DOHH2 (cell line): ENCODE measurements around the gene PHAF1.
"Not testable (repeated sequence)": the region's sequence is repeated elsewhere in the genome, so short reads cannot be mapped to it uniquely, and the experiment has no call there.

Experiments
- H3F3A ChIP-seq: fragments of 200-600 bp; sonication (generic), shearing (Covaris generic); 2 replicates; pipeline ENCODE4 v1.6.0; 2016; ENCODE audit warnings: antibody characterized with exemption, mild to moderate bottlenecking; ENCODE audit not compliant: control insufficient read depth, insufficient read depth
- H3K27ac ChIP-seq: fragments of 200-600 bp; sonication (generic); 2 replicates; pipeline ENCODE4 v1.5.1; 2014; ENCODE audit warnings: low read depth, mild to moderate bottlenecking, low read length, moderate library complexity
- H3K27me3 ChIP-seq: fragments of 200-600 bp; sonication (generic); 2 replicates; pipeline ENCODE4 v1.6.1; 2014; ENCODE audit warnings: mild to moderate bottlenecking, low read length, mixed read lengths; ENCODE audit not compliant: control insufficient read depth
- H3K36me3 ChIP-seq: fragments of 200-600 bp; sonication (generic); 2 replicates; pipeline ENCODE4 v1.6.1; 2014; ENCODE audit warnings: mild to moderate bottlenecking, low read length, moderate library complexity, mixed read lengths; ENCODE audit not compliant: control insufficient read depth
- H3K4me1 ChIP-seq: fragments of 200-600 bp; sonication (generic); 2 replicates; pipeline ENCODE4 v1.6.1; 2014; ENCODE audit warnings: mild to moderate bottlenecking, low read length, mixed read lengths; ENCODE audit not compliant: control insufficient read depth
- H3K4me2 ChIP-seq: fragments of 200-600 bp; sonication (generic); 2 replicates; pipeline ENCODE4 v1.6.0; 2014; ENCODE audit warnings: mild to moderate bottlenecking, low read length, moderate library complexity
- H3K4me3 ChIP-seq: fragments of 200-600 bp; sonication (generic); 2 replicates; pipeline ENCODE4 v1.5.1; 2014; ENCODE audit warnings: mild to moderate bottlenecking, low read length, mixed read lengths
- H3K79me2 ChIP-seq: fragments of 200-600 bp; sonication (generic); 2 replicates; pipeline ENCODE4 v1.6.1; 2014; ENCODE audit warnings: mild to moderate bottlenecking, low read length, mixed read lengths; ENCODE audit not compliant: control insufficient read depth
- H3K9me2 ChIP-seq: fragments of 200-600 bp; sonication (generic); replicated peaks from 2 replicates; pipeline ENCODE4 v1.6.1; 2014; ENCODE audit warnings: mild to moderate bottlenecking, low read length, mixed read lengths; ENCODE audit not compliant: control insufficient read depth
- H3K9me3 ChIP-seq: fragments of 200-600 bp; sonication (generic); 2 replicates; pipeline ENCODE4 v1.6.1; 2014; ENCODE audit warnings: antibody characterized with exemption, low read length, mixed read lengths; ENCODE audit not compliant: control insufficient read depth, insufficient read depth
- H4K20me1 ChIP-seq: fragments of 200-600 bp; sonication (generic); 2 replicates; pipeline ENCODE4 v1.6.0; 2014; ENCODE audit warnings: low read depth, mild to moderate bottlenecking, antibody characterized with exemption, low read length, moderate library complexity; ENCODE audit not compliant: control insufficient read depth, insufficient read depth
- EZH2phosphoT487 ChIP-seq: fragments of 200-600 bp; sonication (generic); IDR thresholded peaks from 2 replicates; pipeline ENCODE4 v1.6.1; 2017; ENCODE audit warnings: borderline replicate concordance, mild to moderate bottlenecking, antibody characterized with exemption, low read length, moderate library complexity, mixed read lengths
- TF ChIP-seq, protein P1 (sequence below): fragments of 200-600 bp; sonication (generic); IDR thresholded peaks from one replicate; pipeline ENCODE4 v1.5.1; 2014; ENCODE audit warnings: antibody characterized with exemption, mild to moderate bottlenecking, low read depth, low read length; ENCODE audit not compliant: poor library complexity, severe bottlenecking

The PHAF1 gene

GRCh38 chr16:67117716-67118115 is 8.0 kb downstream of the PHAF1 start:
- H3K4me3 ChIP-seq = no peak overlapping the region
- no peaks in the 10 kb centered on the region for H4K20me1 ChIP-seq
- H3K9me3 ChIP-seq = no peaks in the 10 kb centered on the region
- no peak overlapping the region for H3K4me2 ChIP-seq
- no peaks in the 10 kb centered on the region for H3K9me2 ChIP-seq
- H3F3A ChIP-seq = no peaks in the 10 kb centered on the region
- TF ChIP-seq, protein P1, sequence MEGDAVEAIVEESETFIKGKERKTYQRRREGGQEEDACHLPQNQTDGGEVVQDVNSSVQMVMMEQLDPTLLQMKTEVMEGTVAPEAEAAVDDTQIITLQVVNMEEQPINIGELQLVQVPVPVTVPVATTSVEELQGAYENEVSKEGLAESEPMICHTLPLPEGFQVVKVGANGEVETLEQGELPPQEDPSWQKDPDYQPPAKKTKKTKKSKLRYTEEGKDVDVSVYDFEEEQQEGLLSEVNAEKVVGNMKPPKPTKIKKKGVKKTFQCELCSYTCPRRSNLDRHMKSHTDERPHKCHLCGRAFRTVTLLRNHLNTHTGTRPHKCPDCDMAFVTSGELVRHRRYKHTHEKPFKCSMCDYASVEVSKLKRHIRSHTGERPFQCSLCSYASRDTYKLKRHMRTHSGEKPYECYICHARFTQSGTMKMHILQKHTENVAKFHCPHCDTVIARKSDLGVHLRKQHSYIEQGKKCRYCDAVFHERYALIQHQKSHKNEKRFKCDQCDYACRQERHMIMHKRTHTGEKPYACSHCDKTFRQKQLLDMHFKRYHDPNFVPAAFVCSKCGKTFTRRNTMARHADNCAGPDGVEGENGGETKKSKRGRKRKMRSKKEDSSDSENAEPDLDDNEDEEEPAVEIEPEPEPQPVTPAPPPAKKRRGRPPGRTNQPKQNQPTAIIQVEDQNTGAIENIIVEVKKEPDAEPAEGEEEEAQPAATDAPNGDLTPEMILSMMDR = no peak
- TF ChIP-seq EZH2phosphoT487 = no peak
- peaks cover 9% of the 10 kb centered on the region for H3K36me3 ChIP-seq
- no peak overlapping the region for H3K27ac ChIP-seq
- H3K4me1 ChIP-seq = no peaks in the 10 kb centered on the region
- H3K79me2 ChIP-seq = peaks cover 43% of the 10 kb centered on the region
- H3K27me3 ChIP-seq = no peaks in the 10 kb centered on the region

DNA sequence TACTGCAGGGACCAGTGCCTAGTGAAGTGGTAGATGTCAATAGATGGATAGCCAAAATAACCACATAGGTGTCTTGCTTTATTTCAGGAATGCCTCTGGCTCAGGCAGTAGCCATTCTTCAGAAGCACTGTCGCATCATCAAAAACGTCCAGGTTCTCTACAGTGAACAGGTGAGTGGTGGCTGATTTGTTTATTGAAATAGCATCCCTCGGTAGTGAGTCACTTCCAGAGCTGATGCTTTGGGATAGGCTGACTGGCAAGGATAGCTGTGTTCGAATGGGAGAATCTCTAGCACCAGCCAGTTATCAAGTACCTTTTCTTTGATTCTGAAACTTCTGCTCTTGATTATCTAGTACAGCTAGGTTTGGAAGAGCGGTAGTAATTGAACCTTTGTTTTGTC is 10.3 kb downstream of the PHAF1 start:
- Histone ChIP-seq H3K27me3 (no peaks in the 10 kb centered on the region), H3K9me3 (no peaks in the 10 kb centered on the region), H3K9me2 (no peaks in the 10 kb centered on the region), H3K27ac (no peak overlapping the region), H3K36me3 (peaks cover 19% of the 10 kb centered on the region), H3K4me1 (no peaks in the 10 kb centered on the region), H3K4me3 (no peak overlapping the region), H3K79me2 (peaks cover 25% of the 10 kb centered on the region), H4K20me1 (no peaks in the 10 kb centered on the region), H3K4me2 (no peak overlapping the region), H3F3A (no peaks in the 10 kb centered on the region)
- TF ChIP-seq EZH2phosphoT487 = no peak
- TF ChIP-seq, protein P1 = no peak

GRCh38 chr16:67122799-67123198 is 13.1 kb downstream of the PHAF1 start:
- H3K9me3 ChIP-seq, H4K20me1 ChIP-seq: not testable (repeated sequence)

GRCh38 chr16:67128417-67128816 is 18.7 kb downstream of the PHAF1 start:
- H4K20me1 ChIP-seq = no peaks in the 10 kb centered on the region
- peaks cover 26% of the 10 kb centered on the region for H3K36me3 ChIP-seq
- H3F3A ChIP-seq = no peaks in the 10 kb centered on the region; the same call in 1 of the 2 replicates
- no peaks in the 10 kb centered on the region for H3K79me2 ChIP-seq
- no peaks in the 10 kb centered on the region for H3K27me3 ChIP-seq
- TF ChIP-seq EZH2phosphoT487 = no peak
- TF ChIP-seq, protein P1 = no peak
- no peaks in the 10 kb centered on the region for H3K9me2 ChIP-seq
- H3K4me3 ChIP-seq = no peak overlapping the region
- no peak overlapping the region for H3K4me2 ChIP-seq
- no peaks in the 10 kb centered on the region for H3K9me3 ChIP-seq
- no peak overlapping the region for H3K27ac ChIP-seq
- no peaks in the 10 kb centered on the region for H3K4me1 ChIP-seq

More at GRCh38 chr16:67122799-67123198, 13.1 kb downstream of the PHAF1 start:
- H3K4me2 ChIP-seq, H3K4me1 ChIP-seq, H3K4me3 ChIP-seq, H3K27me3 ChIP-seq, H3K9me2 ChIP-seq, H3K79me2 ChIP-seq, H3F3A ChIP-seq, H3K27ac ChIP-seq: not testable (repeated sequence)
- peaks cover 23% of the 10 kb centered on the region for H3K36me3 ChIP-seq
